HEK293 (cell line): ENCODE measurements around the gene USP24.

Experiments
- CTCF ChIA-PET: fragments of 350-600 bp; formaldehyde crosslinking; extraction: SDS; loops from one replicate; lab custom pipeline; 2021; ENCODE audit warnings: antibody characterized with exemption; lab: Yijun Ruan, JAX
- POLR2A ChIA-PET: fragments of 300-600 bp; formaldehyde crosslinking; extraction: SDS; loops from one replicate; lab custom pipeline; 2020; ENCODE audit warnings: antibody characterized with exemption, inconsistent platforms; lab: Yijun Ruan, JAX
- H3K27ac ChIP-seq: fragments of 200-500 bp; sonication (Bioruptor generic); 2 replicates; pipeline ENCODE4 v1.5.1; 2014; ENCODE audit warnings: low read depth, low read length, control low read depth, inconsistent platforms; ENCODE audit errors: extremely low read depth
- H3K36me3 ChIP-seq, 2 experiments: fragments of 200-500 bp in 1 of 2; sonication (Bioruptor generic) in 1 of 2; 1 replicate in 1 of 2; 2 replicates in 1 of 2; pipeline ENCODE4 v1.5.1; 2014 to 2017; ENCODE audit warnings: inconsistent platforms in 2 of 2, low read length in 2 of 2; ENCODE audit not compliant: control insufficient read depth in 2 of 2, insufficient read depth in 1 of 2
- H3K4me1 ChIP-seq: fragments of 200-500 bp; sonication (Bioruptor generic); 2 replicates; pipeline ENCODE4 v1.5.1; 2014; ENCODE audit warnings: mild to moderate bottlenecking, low read length, inconsistent platforms; ENCODE audit not compliant: control insufficient read depth, insufficient read depth
- H3K4me3 ChIP-seq: 2 replicates; pipeline ENCODE4 v1.5.1; 2011; ENCODE audit warnings: low read depth, mild to moderate bottlenecking, control low read depth, low read length, moderate library complexity
- H3K9me3 ChIP-seq: fragments of 200-500 bp; sonication (Bioruptor generic); 2 replicates; pipeline ENCODE4 v1.5.1; 2014; ENCODE audit warnings: low read depth, low read length, inconsistent platforms; ENCODE audit not compliant: control insufficient read depth, insufficient read depth
- ZFP37 ChIP-seq: fragments of 450-650 bp; formaldehyde crosslinking; IDR thresholded peaks from 2 replicates; pipeline ENCODE4 v1.5.1; 2016; ENCODE audit warnings: missing biosample characterization, missing genetic modification characterization
- ZNF121 ChIP-seq: fragments of 450-650 bp; formaldehyde crosslinking; IDR thresholded peaks from 2 replicates; pipeline ENCODE4 v1.5.1; 2016; ENCODE audit warnings: missing biosample characterization, missing genetic modification characterization
- ZNF138 ChIP-seq: fragments of 450-650 bp; formaldehyde crosslinking; IDR thresholded peaks from 2 replicates; pipeline ENCODE4 v1.5.1; 2016; ENCODE audit warnings: missing biosample characterization, missing genetic modification characterization, borderline replicate concordance
- ZNF501 ChIP-seq: fragments of 450-650 bp; formaldehyde crosslinking; IDR thresholded peaks from 2 replicates; pipeline ENCODE4 v1.5.1; 2016; ENCODE audit warnings: missing biosample characterization, missing genetic modification characterization
- ZNF776 ChIP-seq: fragments of 450-650 bp; formaldehyde crosslinking; IDR thresholded peaks from 2 replicates; pipeline ENCODE4 v1.5.0; 2017; ENCODE audit warnings: missing biosample characterization, missing genetic modification characterization, borderline replicate concordance
- TF ChIP-seq, protein P1 (sequence below): fragments of 450-650 bp; formaldehyde crosslinking; IDR thresholded peaks from 2 replicates; pipeline ENCODE4 v1.5.1; 2016; ENCODE audit warnings: missing biosample characterization, missing genetic modification characterization
- TF ChIP-seq, protein P2 (sequence below): fragments of 450-650 bp; formaldehyde crosslinking; IDR thresholded peaks from 2 replicates; pipeline ENCODE4 v1.5.1; 2017; ENCODE audit warnings: missing biosample characterization, missing genetic modification characterization
- TF ChIP-seq, protein P3 (sequence below): fragments of 450-650 bp; formaldehyde crosslinking; IDR thresholded peaks from 2 replicates; pipeline ENCODE4 v1.5.1; 2016; ENCODE audit warnings: missing biosample characterization, missing genetic modification characterization
- TF ChIP-seq, protein P4 (sequence below): fragments of 450-650 bp; formaldehyde crosslinking; IDR thresholded peaks from 2 replicates; pipeline ENCODE4 v1.5.1; 2016; ENCODE audit warnings: missing biosample characterization, missing genetic modification characterization
- TF ChIP-seq, protein P5 (sequence below): fragments of 450-650 bp; formaldehyde crosslinking; IDR thresholded peaks from 2 replicates; pipeline ENCODE4 v1.5.1; 2016; ENCODE audit warnings: missing biosample characterization, missing genetic modification characterization

The USP24 gene

DNA sequence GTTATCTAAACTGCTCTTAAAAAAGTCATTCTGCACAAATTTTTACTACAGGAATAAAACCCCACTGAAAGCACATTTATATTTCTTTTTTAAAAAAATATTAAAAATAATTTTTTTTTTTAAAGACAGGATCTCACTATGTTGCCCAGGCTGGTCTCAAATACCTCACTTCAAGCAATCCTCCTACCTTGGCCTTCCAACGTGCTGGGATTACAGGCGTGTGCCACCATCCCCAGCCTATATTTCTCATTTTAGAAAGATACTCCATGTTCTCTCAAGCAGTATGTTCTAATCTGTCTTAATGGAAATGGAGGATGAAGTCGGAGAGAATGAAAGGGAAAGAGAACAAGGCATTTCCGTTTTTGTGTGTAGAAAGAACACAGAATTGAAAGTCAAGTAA is 17.1 kb downstream of the USP24 start:
- H3K9me3 ChIP-seq = no peaks in the 10 kb centered on the region
- ChIA-PET CTCF (no interaction called here), POLR2A (no interaction called here)
- no peak overlapping the region for H3K4me3 ChIP-seq
- no peak overlapping the region for H3K27ac ChIP-seq
- H3K4me1 ChIP-seq = peaks cover 6% of the 10 kb centered on the region; the same call in 1 of the 2 replicates
- TF ChIP-seq ZNF121 (tag by site-specific recombination) (peak; percentile 59; the same call in 1 of the 2 replicates), ZNF501 (tag by site-specific recombination) (no peak)
- no peaks in the 10 kb centered on the region for H3K36me3 ChIP-seq

DNA sequence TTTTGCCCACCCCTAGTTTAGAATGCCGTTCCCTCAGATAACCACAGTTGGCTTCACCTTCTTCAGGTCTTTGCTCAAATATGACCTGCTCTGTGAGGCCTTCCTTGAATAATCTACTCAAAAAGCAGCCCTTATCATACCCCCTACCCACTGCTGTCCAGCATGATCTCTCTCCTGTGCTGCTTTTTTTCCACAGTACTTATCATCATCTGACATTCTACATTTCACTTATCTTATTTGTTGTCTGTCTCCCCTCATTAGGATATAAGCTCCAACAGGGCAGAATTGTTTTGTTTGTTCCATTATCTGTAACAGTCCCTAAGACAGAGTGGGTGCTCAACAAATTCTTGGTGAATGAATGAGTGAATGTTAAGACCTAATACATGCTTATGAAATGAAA is 18.1 kb downstream of the USP24 start:
- Histone ChIP-seq H3K27ac (no peak overlapping the region), H3K4me1 (peaks cover 8% of the 10 kb centered on the region; the same call in 1 of the 2 replicates), H3K9me3 (no peaks in the 10 kb centered on the region), H3K4me3 (no peak overlapping the region), H3K36me3 (no peaks in the 10 kb centered on the region)
- POLR2A ChIA-PET = no interaction called here
- TF ChIP-seq ZNF138 (tag by site-specific recombination) (no peak), ZFP37 (tag by site-specific recombination) (no peak), ZNF776 (tag by site-specific recombination) (no peak)
- TF ChIP-seq, protein P1, sequence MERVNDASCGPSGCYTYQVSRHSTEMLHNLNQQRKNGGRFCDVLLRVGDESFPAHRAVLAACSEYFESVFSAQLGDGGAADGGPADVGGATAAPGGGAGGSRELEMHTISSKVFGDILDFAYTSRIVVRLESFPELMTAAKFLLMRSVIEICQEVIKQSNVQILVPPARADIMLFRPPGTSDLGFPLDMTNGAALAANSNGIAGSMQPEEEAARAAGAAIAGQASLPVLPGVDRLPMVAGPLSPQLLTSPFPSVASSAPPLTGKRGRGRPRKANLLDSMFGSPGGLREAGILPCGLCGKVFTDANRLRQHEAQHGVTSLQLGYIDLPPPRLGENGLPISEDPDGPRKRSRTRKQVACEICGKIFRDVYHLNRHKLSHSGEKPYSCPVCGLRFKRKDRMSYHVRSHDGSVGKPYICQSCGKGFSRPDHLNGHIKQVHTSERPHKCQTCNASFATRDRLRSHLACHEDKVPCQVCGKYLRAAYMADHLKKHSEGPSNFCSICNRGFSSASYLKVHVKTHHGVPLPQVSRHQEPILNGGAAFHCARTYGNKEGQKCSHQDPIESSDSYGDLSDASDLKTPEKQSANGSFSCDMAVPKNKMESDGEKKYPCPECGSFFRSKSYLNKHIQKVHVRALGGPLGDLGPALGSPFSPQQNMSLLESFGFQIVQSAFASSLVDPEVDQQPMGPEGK (tag by site-specific recombination) = no peak
- TF ChIP-seq, protein P2, sequence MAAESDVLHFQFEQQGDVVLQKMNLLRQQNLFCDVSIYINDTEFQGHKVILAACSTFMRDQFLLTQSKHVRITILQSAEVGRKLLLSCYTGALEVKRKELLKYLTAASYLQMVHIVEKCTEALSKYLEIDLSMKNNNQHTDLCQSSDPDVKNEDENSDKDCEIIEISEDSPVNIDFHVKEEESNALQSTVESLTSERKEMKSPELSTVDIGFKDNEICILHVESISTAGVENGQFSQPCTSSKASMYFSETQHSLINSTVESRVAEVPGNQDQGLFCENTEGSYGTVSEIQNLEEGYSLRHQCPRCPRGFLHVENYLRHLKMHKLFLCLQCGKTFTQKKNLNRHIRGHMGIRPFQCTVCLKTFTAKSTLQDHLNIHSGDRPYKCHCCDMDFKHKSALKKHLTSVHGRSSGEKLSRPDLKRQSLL (tag by site-specific recombination) = no peak
- TF ChIP-seq, protein P3, sequence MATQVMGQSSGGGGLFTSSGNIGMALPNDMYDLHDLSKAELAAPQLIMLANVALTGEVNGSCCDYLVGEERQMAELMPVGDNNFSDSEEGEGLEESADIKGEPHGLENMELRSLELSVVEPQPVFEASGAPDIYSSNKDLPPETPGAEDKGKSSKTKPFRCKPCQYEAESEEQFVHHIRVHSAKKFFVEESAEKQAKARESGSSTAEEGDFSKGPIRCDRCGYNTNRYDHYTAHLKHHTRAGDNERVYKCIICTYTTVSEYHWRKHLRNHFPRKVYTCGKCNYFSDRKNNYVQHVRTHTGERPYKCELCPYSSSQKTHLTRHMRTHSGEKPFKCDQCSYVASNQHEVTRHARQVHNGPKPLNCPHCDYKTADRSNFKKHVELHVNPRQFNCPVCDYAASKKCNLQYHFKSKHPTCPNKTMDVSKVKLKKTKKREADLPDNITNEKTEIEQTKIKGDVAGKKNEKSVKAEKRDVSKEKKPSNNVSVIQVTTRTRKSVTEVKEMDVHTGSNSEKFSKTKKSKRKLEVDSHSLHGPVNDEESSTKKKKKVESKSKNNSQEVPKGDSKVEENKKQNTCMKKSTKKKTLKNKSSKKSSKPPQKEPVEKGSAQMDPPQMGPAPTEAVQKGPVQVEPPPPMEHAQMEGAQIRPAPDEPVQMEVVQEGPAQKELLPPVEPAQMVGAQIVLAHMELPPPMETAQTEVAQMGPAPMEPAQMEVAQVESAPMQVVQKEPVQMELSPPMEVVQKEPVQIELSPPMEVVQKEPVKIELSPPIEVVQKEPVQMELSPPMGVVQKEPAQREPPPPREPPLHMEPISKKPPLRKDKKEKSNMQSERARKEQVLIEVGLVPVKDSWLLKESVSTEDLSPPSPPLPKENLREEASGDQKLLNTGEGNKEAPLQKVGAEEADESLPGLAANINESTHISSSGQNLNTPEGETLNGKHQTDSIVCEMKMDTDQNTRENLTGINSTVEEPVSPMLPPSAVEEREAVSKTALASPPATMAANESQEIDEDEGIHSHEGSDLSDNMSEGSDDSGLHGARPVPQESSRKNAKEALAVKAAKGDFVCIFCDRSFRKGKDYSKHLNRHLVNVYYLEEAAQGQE (tag by site-specific recombination) = peak; percentile 80
- TF ChIP-seq, protein P4, sequence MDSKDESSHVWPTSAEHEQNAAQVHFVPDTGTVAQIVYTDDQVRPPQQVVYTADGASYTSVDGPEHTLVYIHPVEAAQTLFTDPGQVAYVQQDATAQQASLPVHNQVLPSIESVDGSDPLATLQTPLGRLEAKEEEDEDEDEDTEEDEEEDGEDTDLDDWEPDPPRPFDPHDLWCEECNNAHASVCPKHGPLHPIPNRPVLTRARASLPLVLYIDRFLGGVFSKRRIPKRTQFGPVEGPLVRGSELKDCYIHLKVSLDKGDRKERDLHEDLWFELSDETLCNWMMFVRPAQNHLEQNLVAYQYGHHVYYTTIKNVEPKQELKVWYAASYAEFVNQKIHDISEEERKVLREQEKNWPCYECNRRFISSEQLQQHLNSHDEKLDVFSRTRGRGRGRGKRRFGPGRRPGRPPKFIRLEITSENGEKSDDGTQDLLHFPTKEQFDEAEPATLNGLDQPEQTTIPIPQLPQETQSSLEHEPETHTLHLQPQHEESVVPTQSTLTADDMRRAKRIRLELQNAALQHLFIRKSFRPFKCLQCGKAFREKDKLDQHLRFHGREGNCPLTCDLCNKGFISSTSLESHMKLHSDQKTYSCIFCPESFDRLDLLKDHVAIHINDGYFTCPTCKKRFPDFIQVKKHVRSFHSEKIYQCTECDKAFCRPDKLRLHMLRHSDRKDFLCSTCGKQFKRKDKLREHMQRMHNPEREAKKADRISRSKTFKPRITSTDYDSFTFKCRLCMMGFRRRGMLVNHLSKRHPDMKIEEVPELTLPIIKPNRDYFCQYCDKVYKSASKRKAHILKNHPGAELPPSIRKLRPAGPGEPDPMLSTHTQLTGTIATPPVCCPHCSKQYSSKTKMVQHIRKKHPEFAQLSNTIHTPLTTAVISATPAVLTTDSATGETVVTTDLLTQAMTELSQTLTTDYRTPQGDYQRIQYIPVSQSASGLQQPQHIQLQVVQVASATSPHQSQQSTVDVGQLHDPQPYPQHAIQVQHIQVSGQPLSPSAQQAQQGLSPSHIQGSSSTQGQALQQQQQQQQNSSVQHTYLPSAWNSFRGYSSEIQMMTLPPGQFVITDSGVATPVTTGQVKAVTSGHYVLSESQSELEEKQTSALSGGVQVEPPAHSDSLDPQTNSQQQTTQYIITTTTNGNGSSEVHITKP (tag by site-specific recombination) = no peak
- TF ChIP-seq, protein P5, sequence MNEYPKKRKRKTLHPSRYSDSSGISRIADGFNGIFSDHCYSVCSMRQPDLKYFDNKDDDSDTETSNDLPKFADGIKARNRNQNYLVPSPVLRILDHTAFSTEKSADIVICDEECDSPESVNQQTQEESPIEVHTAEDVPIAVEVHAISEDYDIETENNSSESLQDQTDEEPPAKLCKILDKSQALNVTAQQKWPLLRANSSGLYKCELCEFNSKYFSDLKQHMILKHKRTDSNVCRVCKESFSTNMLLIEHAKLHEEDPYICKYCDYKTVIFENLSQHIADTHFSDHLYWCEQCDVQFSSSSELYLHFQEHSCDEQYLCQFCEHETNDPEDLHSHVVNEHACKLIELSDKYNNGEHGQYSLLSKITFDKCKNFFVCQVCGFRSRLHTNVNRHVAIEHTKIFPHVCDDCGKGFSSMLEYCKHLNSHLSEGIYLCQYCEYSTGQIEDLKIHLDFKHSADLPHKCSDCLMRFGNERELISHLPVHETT = no peak
- CTCF ChIA-PET = no interaction called here
